Stomach (tissue), 9 donors: ENCODE results near the gene PHTF2. TPM values are rescaled to one million over a fixed set of nuclear protein-coding genes. Genes with fewer than 3 reads are reported as not detected.
"Not testable (repeated sequence)": the region's sequence is repeated elsewhere in the genome, so short reads cannot be mapped to it uniquely, and the experiment has no call there.

Experiments used
- DNase-seq, 2 donors: peaks; one replicate each; pipeline versions ENCODE4 v3.0.0 to v3.0.0-alpha.2; 2013 to 2019
- H3K27ac ChIP-seq, 5 donors: fragments of 200-600 bp in 4 of 5; sonication (generic) in 4 of 5; one replicate each; pipeline ENCODE4 v1.5.1; 2013 to 2019; ENCODE audit warnings: mild to moderate bottlenecking in 1 of 5, moderate library complexity in 1 of 5
- H3K27me3 ChIP-seq, 3 donors: fragments of 200-600 bp; sonication (generic); one replicate each; pipeline ENCODE4 v1.5.1; 2017 to 2019; ENCODE audit warnings: mixed run types in 1 of 3
- H3K36me3 ChIP-seq, 4 donors: fragments of 200-600 bp; sonication (generic); 1 replicate in 3 of 4; 2 replicates in 1 of 4; pipeline ENCODE4 v1.5.1; 2016 to 2019
- H3K4me1 ChIP-seq, 4 donors: fragments of 200-600 bp; sonication (generic); one replicate each; pipeline ENCODE4 v1.5.1; 2016 to 2019
- H3K4me3 ChIP-seq, 4 donors: fragments of 200-600 bp; sonication (generic) in 3 of 4; one replicate each; pipeline ENCODE4 v1.5.1; 2016 to 2019; ENCODE audit warnings: mild to moderate bottlenecking in 1 of 4
- H3K9me3 ChIP-seq, 4 donors: fragments of 200-600 bp; sonication (generic); one replicate each; pipeline ENCODE4 v1.5.1; 2016 to 2019
- EP300 ChIP-seq: sonication (generic); formaldehyde crosslinking; IDR thresholded peaks from one replicate; pipeline ENCODE4 v1.6.1; 2017; ENCODE audit warnings: antibody characterized with exemption
- POLR2A ChIP-seq, 4 donors: fragments of 450-650 bp; IDR thresholded peaks; one replicate each; pipeline ENCODE4 v1.6.1; 2016; ENCODE audit warnings: antibody characterized with exemption in 4 of 4, control low read depth in 2 of 4, mild to moderate bottlenecking in 1 of 4, moderate library complexity in 1 of 4
- POLR2AphosphoS5 ChIP-seq, 3 donors: sonication (generic); formaldehyde crosslinking; IDR thresholded peaks; one replicate each; pipeline ENCODE4 v1.6.1; 2016; ENCODE audit warnings: antibody characterized with exemption in 3 of 3
- WGBS, 5 donors: extraction: QIAGEN DNeasy Blood & Tissue Kit in 3 of 5; methylation state at CpG; one replicate each; pipeline versions ENCODE4 v1.1.5 to v1.1.7; 2013 to 2018; 5-methylcytosine and 5-hydroxymethylcytosine counted together
- intact Hi-C: fragments of 100-400 bp; cut with DNase I; formaldehyde crosslinking; loops from one replicate; pipeline ENCODE4 v1.15.1; 2023; ENCODE audit warnings: low total_unique reads
- polyA plus RNA-seq, 3 donors: library from polyadenylated mRNA; stranded (reverse); fragments of 200-250 nt; gene quantifications; one replicate each; pipeline ENCODE4 v1.2.3, GENCODE V29; 2013
- total RNA-seq, 5 donors: library from RNA; depleted of rRNA; stranded (reverse); fragments of >200 nt; gene quantifications; one replicate each; pipeline versions ENCODE4 v1.1.0 to v1.2.3, GENCODE V29; 2014 to 2016
- TF ChIP-seq, protein P1 (sequence below), 7 experiments: fragments of 450-650 bp in 4 of 7; fragments of 200-600 bp in 3 of 7; sonication (generic) in 3 of 7; IDR thresholded peaks; one replicate each; pipeline ENCODE4 v1.5.1; 2016 to 2019; ENCODE audit warnings: antibody characterized with exemption in 7 of 7, control low read depth in 2 of 7, mild to moderate bottlenecking in 1 of 7
- donor health status: healthy with polysubstance abuse.
- donor health status: Bipolar disorder and iron deficiency.
- donor health status: healthy.

Gene PHTF2
- total and polyA plus RNA-seq, 8 donors: 2.0 to 42.9 (median 12.5) TPM

DNA sequence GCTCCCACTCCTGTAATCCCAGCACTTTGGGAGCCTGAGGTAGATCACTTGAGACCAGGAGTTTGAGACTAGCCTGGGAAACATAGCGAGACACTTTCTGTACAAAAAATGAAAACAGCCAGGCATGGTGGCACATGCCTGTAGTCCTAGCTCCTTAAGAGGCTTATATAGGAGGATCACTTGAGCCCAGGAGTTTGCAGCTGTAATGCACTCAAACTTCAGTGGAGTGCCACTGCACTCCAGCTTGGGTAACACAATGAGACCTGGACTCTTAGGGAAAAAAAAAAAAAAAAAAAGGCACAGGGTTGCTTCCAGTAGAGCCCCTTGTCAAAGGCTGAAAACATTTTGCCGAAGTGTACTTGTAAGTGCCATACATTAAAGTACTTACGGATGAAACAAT, 195.3 kb downstream of the PHTF2 start:
- no peaks in the 10 kb centered on the region for H3K4me1 ChIP-seq
- no peaks in the 10 kb centered on the region for H3K27me3 ChIP-seq
- no peak overlapping the region for H3K27ac ChIP-seq
- TF ChIP-seq EP300 (no peak), POLR2AphosphoS5 (IDR thresholded peaks at IDR 0.05) (no peak), POLR2A (IDR thresholded peaks at IDR 0.05) (no peak)
- TF ChIP-seq, protein P1, sequence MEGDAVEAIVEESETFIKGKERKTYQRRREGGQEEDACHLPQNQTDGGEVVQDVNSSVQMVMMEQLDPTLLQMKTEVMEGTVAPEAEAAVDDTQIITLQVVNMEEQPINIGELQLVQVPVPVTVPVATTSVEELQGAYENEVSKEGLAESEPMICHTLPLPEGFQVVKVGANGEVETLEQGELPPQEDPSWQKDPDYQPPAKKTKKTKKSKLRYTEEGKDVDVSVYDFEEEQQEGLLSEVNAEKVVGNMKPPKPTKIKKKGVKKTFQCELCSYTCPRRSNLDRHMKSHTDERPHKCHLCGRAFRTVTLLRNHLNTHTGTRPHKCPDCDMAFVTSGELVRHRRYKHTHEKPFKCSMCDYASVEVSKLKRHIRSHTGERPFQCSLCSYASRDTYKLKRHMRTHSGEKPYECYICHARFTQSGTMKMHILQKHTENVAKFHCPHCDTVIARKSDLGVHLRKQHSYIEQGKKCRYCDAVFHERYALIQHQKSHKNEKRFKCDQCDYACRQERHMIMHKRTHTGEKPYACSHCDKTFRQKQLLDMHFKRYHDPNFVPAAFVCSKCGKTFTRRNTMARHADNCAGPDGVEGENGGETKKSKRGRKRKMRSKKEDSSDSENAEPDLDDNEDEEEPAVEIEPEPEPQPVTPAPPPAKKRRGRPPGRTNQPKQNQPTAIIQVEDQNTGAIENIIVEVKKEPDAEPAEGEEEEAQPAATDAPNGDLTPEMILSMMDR (IDR thresholded peaks at IDR 0.05): no peak
- H3K9me3 ChIP-seq: peaks cover 0 to 4% (median 0%) of the 10 kb centered on the region in 4 donors
- H3K36me3 ChIP-seq: no peaks in the 10 kb centered on the region
- WGBS, 5 donors: 85 to 94% (median 93%) methylated on average over 3 of the region's 3 CpGs
- DNase-seq: no peak
- intact Hi-C loops: no loop called here
- H3K4me3 ChIP-seq: no peak overlapping the region

DNA sequence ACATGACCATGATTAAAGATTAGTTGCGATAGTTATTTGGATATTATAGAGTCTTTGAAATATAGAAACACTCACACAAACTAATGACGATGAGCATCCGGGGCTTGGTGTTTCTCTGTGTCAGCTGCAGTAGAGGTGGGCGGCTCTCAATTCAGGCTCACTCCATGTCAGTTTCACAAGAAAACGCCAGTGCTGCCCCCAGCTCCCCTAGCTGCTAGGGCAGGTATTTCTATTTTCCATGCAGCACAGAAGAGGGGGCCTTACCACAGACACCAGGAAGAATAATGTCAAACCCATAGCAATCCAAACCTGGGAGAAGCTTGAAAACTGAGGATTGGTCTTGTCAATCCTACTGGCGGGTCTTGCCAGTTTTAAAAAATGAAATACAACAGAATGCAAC, 197.1 kb downstream of the PHTF2 start:
- intact Hi-C loops: no loop called here
- no peak for DNase-seq
- Histone ChIP-seq H3K27me3 (no peaks in the 10 kb centered on the region), H3K9me3 (no peaks in the 10 kb centered on the region), H3K27ac (no peak overlapping the region), H3K4me3 (no peak overlapping the region), H3K36me3 (no peaks in the 10 kb centered on the region), H3K4me1 (no peaks in the 10 kb centered on the region)
- TF ChIP-seq, protein P1 (IDR thresholded peaks at IDR 0.05): peak in 1 of 7 experiments; percentile 12
- no peak for TF ChIP-seq EP300
- WGBS, 5 donors: 64 to 72% (median 67%) methylated on average over 6 of the region's 6 CpGs

DNA sequence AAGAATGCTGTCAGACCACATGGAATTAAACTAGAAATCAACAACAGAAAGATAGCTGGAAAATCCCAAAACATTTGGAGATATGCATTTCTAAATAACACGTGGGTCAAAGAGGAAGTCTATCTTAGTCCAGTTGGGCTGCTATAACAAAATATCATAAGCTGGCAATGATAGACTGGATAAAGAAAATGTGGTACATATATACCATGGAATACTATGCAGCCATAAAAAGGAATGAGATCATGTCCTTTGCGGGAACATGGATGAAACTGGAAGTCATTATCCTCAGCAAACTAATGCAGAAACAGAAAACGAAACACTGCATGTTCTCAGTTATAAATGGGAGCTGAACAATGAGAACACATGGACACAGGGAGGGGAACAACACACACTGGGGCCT, 200.6 kb downstream of the PHTF2 start:
- H3K27ac ChIP-seq, intact Hi-C loops, DNase-seq, H3K27me3 ChIP-seq, H3K36me3 ChIP-seq, H3K4me1 ChIP-seq, H3K4me3 ChIP-seq, H3K9me3 ChIP-seq: not testable (repeated sequence)
- 70 to 92% (median 87%) methylated on average over 3 of the region's 3 CpGs for WGBS, 5 donors

DNA sequence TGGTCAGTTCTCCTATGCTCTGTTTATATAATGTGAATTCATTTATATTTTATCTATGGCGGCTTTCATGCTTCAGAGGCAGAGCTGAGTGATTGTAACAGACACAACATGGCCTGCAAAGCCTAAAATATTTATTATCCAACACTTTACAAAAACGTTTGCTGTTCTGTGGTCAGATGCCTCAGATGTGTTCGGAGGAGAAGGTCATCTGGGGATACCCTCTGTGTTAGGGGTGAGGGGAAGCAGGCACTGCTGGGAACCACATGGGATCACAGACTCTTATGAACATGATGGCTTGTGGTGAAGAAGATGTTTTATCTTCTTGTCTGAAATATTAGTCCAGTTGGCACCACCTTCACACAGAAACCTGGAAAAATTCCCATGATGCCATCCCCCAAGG, 203.4 kb downstream of the PHTF2 start:
- Histone ChIP-seq H3K4me1 (no peaks in the 10 kb centered on the region), H3K27ac (no peak overlapping the region), H3K9me3 (no peaks in the 10 kb centered on the region), H3K4me3 (no peak overlapping the region), H3K36me3 (no peaks in the 10 kb centered on the region), H3K27me3 (no peaks in the 10 kb centered on the region)
- no peak for TF ChIP-seq EP300
- TF ChIP-seq, protein P1 (IDR thresholded peaks at IDR 0.05): no peak
- no peak for TF ChIP-seq POLR2AphosphoS5 (IDR thresholded peaks at IDR 0.05)
- TF ChIP-seq POLR2A (IDR thresholded peaks at IDR 0.05): no peak
- no peak for DNase-seq
- 60 to 78% (median 70%) methylated on average over 3 of the region's 3 CpGs for WGBS, 5 donors
- intact Hi-C loops: no loop called here

DNA sequence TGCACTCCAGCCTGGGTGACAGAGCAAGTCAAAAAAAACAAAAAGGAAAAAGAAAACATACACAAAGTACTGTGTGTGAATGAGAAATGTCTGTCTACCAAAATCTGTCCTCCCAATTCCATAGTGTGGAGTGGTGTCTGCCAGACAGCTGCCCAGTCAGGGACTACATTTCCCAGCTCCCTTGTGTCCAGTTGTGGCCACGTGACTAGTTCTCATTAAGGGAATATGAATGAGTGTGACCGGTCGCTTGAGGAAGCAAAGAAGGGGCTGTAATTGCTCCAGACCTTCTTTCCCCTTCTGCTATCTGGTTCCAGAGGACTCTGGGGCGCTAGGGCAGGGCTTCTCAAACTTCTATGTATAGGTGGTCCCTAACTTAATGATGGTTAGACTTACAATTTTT, 204.1 kb downstream of the PHTF2 start:
- Histone ChIP-seq H3K4me1 (no peaks in the 10 kb centered on the region), H3K27me3 (no peaks in the 10 kb centered on the region), H3K27ac (no peak overlapping the region), H3K4me3 (no peak overlapping the region), H3K36me3 (no peaks in the 10 kb centered on the region), H3K9me3 (no peaks in the 10 kb centered on the region)
- no peak for DNase-seq
- TF ChIP-seq EP300: no peak
- TF ChIP-seq POLR2AphosphoS5 (IDR thresholded peaks at IDR 0.05): no peak
- TF ChIP-seq, protein P1 (IDR thresholded peaks at IDR 0.05): no peak
- TF ChIP-seq POLR2A (IDR thresholded peaks at IDR 0.05): no peak
- WGBS, 5 donors: 84 to 93% (median 89%) methylated on average over 4 of the region's 4 CpGs
- intact Hi-C loops: no loop called here
